ENCODE data around the gene UBE2D4. TPM values are rescaled to one million over a fixed set of nuclear protein-coding genes. Genes with fewer than 3 reads are reported as not detected.

The UBE2D4 gene
- total RNA-seq, 1 donor from 2014 or later, result 6.8 TPM

- Histone ChIP-seq H3K9me3 (ENCODE audit: low read depth) (no peaks in the 10 kb centered on the region), H3K4me2 (no peak overlapping the region), H3K79me2 (ENCODE audit: low read depth) (no peaks in the 10 kb centered on the region), H2AFZ (replicated peaks) (no peak overlapping the region), H3F3A (ENCODE audit: low read depth) (no peaks in the 10 kb centered on the region), H3K27ac (no peak overlapping the region), H3K4me1 (no peaks in the 10 kb centered on the region), H3K36me3 (no peaks in the 10 kb centered on the region), H3K9ac (no peak overlapping the region), H3K4me3 (no peak overlapping the region), H4K20me1 (ENCODE audit: low read depth) (no peaks in the 10 kb centered on the region), H3K27me3 (no peaks in the 10 kb centered on the region)
- Mint-ChIP-seq H3K9me3 (no peaks in the 10 kb centered on the region), H3K27ac (no peak overlapping the region), H3K4me1 (no peaks in the 10 kb centered on the region), H3K36me3 (peaks cover 9% of the 10 kb centered on the region), H3K27me3 (ENCODE audit: insufficient read depth, low read depth) (peaks cover 4% of the 10 kb centered on the region), H3K4me3 (no peak overlapping the region)
- no peak for TF ChIP-seq CTCF (IDR thresholded peaks at IDR 0.05)
- TF ChIP-seq EZH2phosphoT487 (IDR thresholded peaks at IDR 0.05), result no peak
- TF ChIP-seq EZH2 (IDR thresholded peaks at IDR 0.05), result no peak
- no peak for DNase-seq (ENCODE audit: low spot score)
Observed at GRCh38 chr7:43953071-43953470, 26.8 kb downstream of the UBE2D4 start.

GRCh38 chr7:43954524-43955228 is 28.4 kb downstream of the UBE2D4 start:
- no peaks in the 10 kb centered on the region for H3K79me2 ChIP-seq (ENCODE audit: low read depth)
- no peak overlapping the region for H3K4me3 Mint-ChIP-seq
- no peak overlapping the region for H3K4me3 ChIP-seq
- no peaks in the 10 kb centered on the region for H3K36me3 ChIP-seq
- no peak overlapping the region for H3K9ac ChIP-seq
- H2AFZ ChIP-seq (replicated peaks), result no peak overlapping the region
- no peak overlapping the region for H3K4me2 ChIP-seq
- H3K27ac ChIP-seq, result no peak overlapping the region
- peak overlapping the region; percentile 50 for H3K27ac Mint-ChIP-seq
- peak; percentile 61 for TF ChIP-seq CTCF (IDR thresholded peaks at IDR 0.05)
- TF ChIP-seq EZH2phosphoT487 (IDR thresholded peaks at IDR 0.05), result no peak
- no peak for TF ChIP-seq EZH2 (IDR thresholded peaks at IDR 0.05)
- H3K4me1 ChIP-seq, result no peaks in the 10 kb centered on the region
- peak; percentile 64 for DNase-seq (ENCODE audit: low spot score)
- no peaks in the 10 kb centered on the region for H3F3A ChIP-seq (ENCODE audit: low read depth)
- no peaks in the 10 kb centered on the region for H4K20me1 ChIP-seq (ENCODE audit: low read depth)
- H3K4me1 Mint-ChIP-seq, result no peaks in the 10 kb centered on the region
- no peaks in the 10 kb centered on the region for H3K9me3 Mint-ChIP-seq
- peaks cover 4% of the 10 kb centered on the region for H3K27me3 Mint-ChIP-seq (ENCODE audit: insufficient read depth, low read depth)
- H3K36me3 Mint-ChIP-seq, result peaks cover 13% of the 10 kb centered on the region
- H3K27me3 ChIP-seq, result no peaks in the 10 kb centered on the region
- no peaks in the 10 kb centered on the region for H3K9me3 ChIP-seq (ENCODE audit: low read depth)

- Histone ChIP-seq H3K27me3 (no peaks in the 10 kb centered on the region), H3K4me2 (no peak overlapping the region), H3K4me3 (no peak overlapping the region), H2AFZ (replicated peaks) (no peak overlapping the region), H3K9me3 (ENCODE audit: low read depth) (no peaks in the 10 kb centered on the region), H3K4me1 (no peaks in the 10 kb centered on the region), H3F3A (ENCODE audit: low read depth) (no peaks in the 10 kb centered on the region), H3K79me2 (ENCODE audit: low read depth) (no peaks in the 10 kb centered on the region), H3K9ac (no peak overlapping the region), H3K27ac (no peak overlapping the region), H4K20me1 (ENCODE audit: low read depth) (no peaks in the 10 kb centered on the region), H3K36me3 (no peaks in the 10 kb centered on the region)
- H3K4me3 Mint-ChIP-seq, result no peak overlapping the region
- H3K27me3 Mint-ChIP-seq (ENCODE audit: insufficient read depth, low read depth), result peaks cover 4% of the 10 kb centered on the region
- H3K36me3 Mint-ChIP-seq, result peaks cover 19% of the 10 kb centered on the region
- TF ChIP-seq EZH2 (IDR thresholded peaks at IDR 0.05) (no peak), CTCF (IDR thresholded peaks at IDR 0.05) (no peak), EZH2phosphoT487 (IDR thresholded peaks at IDR 0.05) (no peak)
- H3K9me3 Mint-ChIP-seq, result no peaks in the 10 kb centered on the region
- no peak overlapping the region for H3K27ac Mint-ChIP-seq
- no peak for DNase-seq (ENCODE audit: low spot score)
- no peaks in the 10 kb centered on the region for H3K4me1 Mint-ChIP-seq
Observed at GRCh38 chr7:43956027-43956426, 29.8 kb downstream of the UBE2D4 start.
